Kidney (tissue), 14 donors: Measurements from ENCODE around the gene KRT5. TPM values are rescaled to one million over a fixed set of nuclear protein-coding genes. Genes with fewer than 3 reads are reported as not detected.
A peak's percentile ranks its signal among the peaks of the same experiment; 100 is the strongest.

Source experiments
- DNase-seq, 5 donors: peaks; one replicate each; pipeline ENCODE4 v3.0.0-alpha.2; 2013 to 2020
- FAIRE-seq: peaks from 2 replicates; lab custom pipeline; 2012; peaks lifted over from hg19 to GRCh38; lab: Jason Lieb, UNC
- H3K27ac ChIP-seq, 2 donors: one replicate each; pipeline ENCODE4 v1.7.0; 2013; ENCODE audit warnings: low read depth in 2 of 2, low read length in 2 of 2, inconsistent platforms in 1 of 2
- H3K27me3 ChIP-seq: one replicate; pipeline ENCODE4 v1.7.1; 2013; ENCODE audit warnings: low read length, inconsistent platforms; ENCODE audit not compliant: control insufficient read depth, insufficient read depth
- H3K36me3 ChIP-seq, 3 donors: one replicate each; pipeline versions ENCODE4 v1.7.0 to v1.7.1; 2013; ENCODE audit warnings: low read length in 3 of 3, control low read depth in 1 of 3, inconsistent platforms in 1 of 3; ENCODE audit not compliant: insufficient read depth in 3 of 3, control insufficient read depth in 2 of 3
- H3K4me1 ChIP-seq, 3 donors: one replicate each; pipeline versions ENCODE4 v1.7.0 to v1.7.1; 2013; ENCODE audit warnings: low read length in 3 of 3, inconsistent platforms in 1 of 3, low read depth in 1 of 3; ENCODE audit not compliant: control insufficient read depth in 2 of 3, insufficient read depth in 2 of 3
- H3K4me3 ChIP-seq, 3 donors: one replicate each; pipeline versions ENCODE4 v1.7.0 to v1.8.1; 2013; ENCODE audit warnings: low read length in 3 of 3, control low read depth in 1 of 3, inconsistent platforms in 1 of 3
- H3K9ac ChIP-seq, 3 donors: one replicate each; pipeline versions ENCODE4 v1.7.0 to v1.7.1; 2013; ENCODE audit warnings: low read length in 3 of 3, control low read depth in 1 of 3, inconsistent platforms in 1 of 3
- H3K9me3 ChIP-seq, 3 donors: one replicate each; pipeline versions ENCODE4 v1.7.0 to v1.7.1; 2013; ENCODE audit warnings: low read length in 3 of 3, control low read depth in 1 of 3, inconsistent platforms in 1 of 3; ENCODE audit not compliant: control insufficient read depth in 2 of 3, insufficient read depth in 1 of 3
- CTCF ChIP-seq: IDR thresholded peaks from 3 replicates; pipeline ENCODE4 v1.5.1; 2012; ENCODE audit warnings: mild to moderate bottlenecking, moderate library complexity, borderline replicate concordance; ENCODE audit not compliant: insufficient read depth; ENCODE audit errors: extremely low read depth
- intact Hi-C: fragments of 100-400 bp; cut with DNase I; formaldehyde crosslinking; loops from one replicate; pipeline ENCODE4 v1.11.1; 2022
- polyA plus RNA-seq: library from polyadenylated mRNA; stranded (reverse); fragments of 350-450 nt; fragmentation: Illumina TruSeq; extraction: RNeasy Lipid Tissue Mini Kit (QIAGEN cat#74804); gene quantifications from one replicate; pipeline ENCODE4 v1.2.3, GENCODE V29; 2014; ENCODE audit warnings: low read depth, low replicate concordance; ENCODE audit not compliant: insufficient read depth
- total RNA-seq: library from RNA; stranded (reverse); fragmentation: NEBNext Ultra II Directional; extraction: Animal tissue kit (Norgen Biotek cat#: 25700); gene quantifications from one replicate; pipeline ENCODE4 v1.2.1, GENCODE V29; 2021
- donor health status: control.
- donor health status: control.
- donor health status: control.
- donor health status: control.
- donor health status: control.
- donor health status: DM: yes; HTN: yes; CAD: no.
- donor health status: Normal renal cell carcinoma (clear cell type).

Gene KRT5
- total and polyA plus RNA-seq, 2 donors from 2014 or later = 0.69 TPM; not detected in 1

GRCh38 chr12:52541709-52542108 is 21.5 kb upstream of the KRT5 start:
- DNase-seq = no peak
- no peak for TF ChIP-seq CTCF
- Histone ChIP-seq H3K4me3 (no peak overlapping the region), H3K27ac (no peak overlapping the region), H3K27me3 (no peaks in the 10 kb centered on the region), H3K9me3 (no peaks in the 10 kb centered on the region), H3K36me3 (no peaks in the 10 kb centered on the region), H3K9ac (no peak overlapping the region), H3K4me1 (no peaks in the 10 kb centered on the region)
- intact Hi-C loops = no loop called here
- no peak for FAIRE-seq

- TF ChIP-seq CTCF = no peak
- DNase-seq (no peak), FAIRE-seq (no peak)
- Histone ChIP-seq H3K27me3 (no peaks in the 10 kb centered on the region), H3K4me3 (no peak overlapping the region), H3K4me1 (no peaks in the 10 kb centered on the region), H3K9me3 (no peaks in the 10 kb centered on the region), H3K27ac (no peak overlapping the region), H3K9ac (no peak overlapping the region), H3K36me3 (no peaks in the 10 kb centered on the region)
- intact Hi-C loops = no loop called here
These were observed 20.3 kb upstream of the KRT5 start for GRCh38 chr12:52540531-52540930.

GRCh38 chr12:52539821-52540173 is 19.6 kb upstream of the KRT5 start:
- Histone ChIP-seq H3K9ac (no peak overlapping the region), H3K4me1 (no peaks in the 10 kb centered on the region), H3K4me3 (no peak overlapping the region), H3K27me3 (no peaks in the 10 kb centered on the region), H3K27ac (no peak overlapping the region), H3K36me3 (no peaks in the 10 kb centered on the region), H3K9me3 (no peaks in the 10 kb centered on the region)
- DNase-seq = no peak
- intact Hi-C loops = no loop called here
- FAIRE-seq = no peak
- TF ChIP-seq CTCF = no peak

GRCh38 chr12:52539083-52539820 is 19.1 kb upstream of the KRT5 start:
- TF ChIP-seq CTCF = no peak
- Histone ChIP-seq H3K27me3 (no peaks in the 10 kb centered on the region), H3K4me3 (no peak overlapping the region), H3K4me1 (no peaks in the 10 kb centered on the region), H3K36me3 (no peaks in the 10 kb centered on the region), H3K9ac (no peak overlapping the region), H3K9me3 (no peaks in the 10 kb centered on the region), H3K27ac (no peak overlapping the region)
- intact Hi-C loops = no loop called here
- FAIRE-seq (no peak), DNase-seq (peak in 2 of 5 donors; percentile 30 to 71)
